PC-9 (cell line): Measurements from ENCODE around the gene CDK2AP2. TPM values are rescaled to one million over a fixed set of nuclear protein-coding genes. Genes with fewer than 3 reads are reported as not detected.

ENCODE experiments used
- BruUV-seq: library from RNA; stranded (reverse); fragments of 400-500 nt; replicated peaks from 2 replicates; lab custom pipeline; 2021; lab: Mats Ljungman, UMichigan
- CTCF ChIA-PET: fragments of 300-600 bp; sonication (Branson Sonifier 250); formaldehyde crosslinking; loops from one replicate; lab custom pipeline; 2022; ENCODE audit warnings: antibody characterized with exemption; lab: Charles Lee
- POLR2A ChIA-PET: fragments of 300-600 bp; sonication (Branson Sonifier 250); formaldehyde crosslinking; loops from one replicate; lab custom pipeline; 2022; ENCODE audit warnings: antibody characterized with exemption; ENCODE audit not compliant: unreplicated experiment; lab: Charles Lee
- DNase-seq, 2 experiments: peaks; one replicate each; pipeline versions ENCODE4 v3.0.0 to v3.0.0-alpha.2; 2015 to 2022; ENCODE audit warnings: mixed read lengths in 1 of 2
- H2AFZ ChIP-seq: fragments of 200-600 bp; sonication (generic); 2 replicates; pipeline ENCODE4 v1.8.1; 2017; ENCODE audit warnings: antibody characterized with exemption
- H3F3A ChIP-seq: fragments of 200-600 bp; sonication (generic); 2 replicates; pipeline ENCODE4 v1.8.1; 2017; ENCODE audit warnings: antibody characterized with exemption, mild to moderate bottlenecking, low read depth; ENCODE audit not compliant: insufficient read depth
- H3K27ac ChIP-seq: fragments of 200-600 bp; sonication (generic); 2 replicates; pipeline ENCODE4 v1.6.1; 2016; ENCODE audit warnings: mixed run types
- H3K27me3 ChIP-seq: fragments of 200-600 bp; sonication (generic); 2 replicates; pipeline ENCODE4 v1.6.1; 2016; ENCODE audit warnings: low read depth, mixed run types; ENCODE audit not compliant: insufficient read depth
- H3K36me3 ChIP-seq: fragments of 200-600 bp; sonication (generic); 2 replicates; pipeline ENCODE4 v1.6.1; 2016; ENCODE audit warnings: low read depth, mixed run types
- H3K4me1 ChIP-seq: fragments of 200-600 bp; sonication (generic); replicated peaks from 2 replicates; pipeline ENCODE4 v1.6.1; 2016; ENCODE audit warnings: mixed run types; ENCODE audit not compliant: insufficient read depth
- H3K4me2 ChIP-seq: fragments of 200-600 bp; sonication (generic); 2 replicates; pipeline ENCODE4 v1.6.1; 2017; ENCODE audit warnings: mixed run types
- H3K4me3 ChIP-seq: fragments of 200-600 bp; sonication (generic); 2 replicates; pipeline ENCODE4 v1.6.1; 2016; ENCODE audit warnings: mixed run types
- H3K79me2 ChIP-seq: fragments of 200-600 bp; sonication (generic); 2 replicates; pipeline ENCODE4 v1.6.1; 2017; ENCODE audit warnings: low read depth, mixed run types
- H3K9me2 ChIP-seq: fragments of 200-600 bp; sonication (generic); 2 replicates; pipeline ENCODE4 v1.8.1; 2017; ENCODE audit warnings: mild to moderate bottlenecking; ENCODE audit not compliant: insufficient read depth
- H3K9me3 ChIP-seq: fragments of 200-600 bp; sonication (generic); 2 replicates; pipeline ENCODE4 v1.8.1; 2016; ENCODE audit warnings: low read depth; ENCODE audit not compliant: insufficient read depth
- H4K20me1 ChIP-seq: fragments of 200-600 bp; sonication (generic); 2 replicates; pipeline ENCODE4 v1.8.1; 2017; ENCODE audit not compliant: insufficient read depth
- EZH2 ChIP-seq: fragments of 200-600 bp; sonication (generic); IDR thresholded peaks from 2 replicates; pipeline ENCODE4 v1.8.0; 2017; ENCODE audit warnings: antibody characterized with exemption, low read depth
- intact Hi-C: fragments of 100-400 bp; cut with micrococcal nuclease; formaldehyde crosslinking; loops from one replicate; pipeline ENCODE4 v1.10.0; 2022; ENCODE audit not compliant: unreplicated experiment
- total RNA-seq: library from RNA; stranded (reverse); gene quantifications from 2 replicates; pipeline ENCODE4 v1.2.3, GENCODE V29; 2021
- TF ChIP-seq, protein P1 (sequence below): fragments of 200-600 bp; sonication (generic); conservative IDR thresholded peaks from 2 replicates; pipeline ENCODE4 v1.6.1; 2017; ENCODE audit warnings: mixed run types, antibody characterized with exemption, mild to moderate bottlenecking, moderate library complexity

CDK2AP2 gene
- total RNA-seq, 1 experiment from 2014 or later, result 80.0 TPM

- no peaks in the 10 kb centered on the region for H3K4me1 ChIP-seq
- intact Hi-C loops, result no loop called here
- no peak for DNase-seq
- H3K9me2 ChIP-seq, result no peaks in the 10 kb centered on the region
- no peak overlapping the region for H2AFZ ChIP-seq
- ChIA-PET POLR2A (no interaction called here), CTCF (no interaction called here)
- no TSS peak for BruUV-seq
- H3K27ac ChIP-seq, result no peak overlapping the region
- H4K20me1 ChIP-seq, result 0 out of 2 replicates have a peak, but pooled peaks cover 5% of the 10 kb centered on the region
- H3F3A ChIP-seq, result peaks cover 23% of the 10 kb centered on the region; the same call in 1 of the 2 replicates
- TF ChIP-seq EZH2, result no peak
- TF ChIP-seq, protein P1, sequence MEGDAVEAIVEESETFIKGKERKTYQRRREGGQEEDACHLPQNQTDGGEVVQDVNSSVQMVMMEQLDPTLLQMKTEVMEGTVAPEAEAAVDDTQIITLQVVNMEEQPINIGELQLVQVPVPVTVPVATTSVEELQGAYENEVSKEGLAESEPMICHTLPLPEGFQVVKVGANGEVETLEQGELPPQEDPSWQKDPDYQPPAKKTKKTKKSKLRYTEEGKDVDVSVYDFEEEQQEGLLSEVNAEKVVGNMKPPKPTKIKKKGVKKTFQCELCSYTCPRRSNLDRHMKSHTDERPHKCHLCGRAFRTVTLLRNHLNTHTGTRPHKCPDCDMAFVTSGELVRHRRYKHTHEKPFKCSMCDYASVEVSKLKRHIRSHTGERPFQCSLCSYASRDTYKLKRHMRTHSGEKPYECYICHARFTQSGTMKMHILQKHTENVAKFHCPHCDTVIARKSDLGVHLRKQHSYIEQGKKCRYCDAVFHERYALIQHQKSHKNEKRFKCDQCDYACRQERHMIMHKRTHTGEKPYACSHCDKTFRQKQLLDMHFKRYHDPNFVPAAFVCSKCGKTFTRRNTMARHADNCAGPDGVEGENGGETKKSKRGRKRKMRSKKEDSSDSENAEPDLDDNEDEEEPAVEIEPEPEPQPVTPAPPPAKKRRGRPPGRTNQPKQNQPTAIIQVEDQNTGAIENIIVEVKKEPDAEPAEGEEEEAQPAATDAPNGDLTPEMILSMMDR, result no peak
- H3K27me3 ChIP-seq, result no peaks in the 10 kb centered on the region
- no peaks in the 10 kb centered on the region for H3K9me3 ChIP-seq
- H3K79me2 ChIP-seq, result no peaks in the 10 kb centered on the region
- H3K4me3 ChIP-seq, result no peak overlapping the region
- no peak overlapping the region for H3K4me2 ChIP-seq
- no peaks in the 10 kb centered on the region for H3K36me3 ChIP-seq
Measured at GRCh38 chr11:67492801-67493547, 15.0 kb downstream of the CDK2AP2 start.

- CTCF ChIA-PET, result no interaction called here
- no peaks in the 10 kb centered on the region for H3K9me3 ChIP-seq
Measured at GRCh38 chr11:67492069-67492727, 15.8 kb downstream of the CDK2AP2 start.

More at GRCh38 chr11:67492069-67492727, 15.8 kb downstream of the CDK2AP2 start:
- Histone ChIP-seq H3K27ac (no peak overlapping the region), H4K20me1 (0 out of 2 replicates have a peak, but pooled peaks cover 5% of the 10 kb centered on the region), H3K36me3 (no peaks in the 10 kb centered on the region), H3K9me2 (no peaks in the 10 kb centered on the region), H3K4me1 (no peaks in the 10 kb centered on the region), H3K27me3 (no peaks in the 10 kb centered on the region), H3K4me2 (no peak overlapping the region), H3K4me3 (no peak overlapping the region), H3K79me2 (no peaks in the 10 kb centered on the region), H2AFZ (no peak overlapping the region), H3F3A (peaks cover 23% of the 10 kb centered on the region; the same call in 1 of the 2 replicates)
- BruUV-seq, result no TSS peak
- POLR2A ChIA-PET, result no interaction called here
- intact Hi-C loops, result no loop called here
- no peak for DNase-seq
- TF ChIP-seq, protein P1, result no peak
- TF ChIP-seq EZH2, result no peak
